HepG2 (cell line): ENCODE measurements around the gene KCNAB3.

ENCODE experiments used
- EZH2 ChIP-seq: conservative IDR thresholded peaks from 2 replicates; pipeline ENCODE4 v1.6.1; 2012; ENCODE audit warnings: mild to moderate bottlenecking, low read depth, low read length, moderate library complexity
- HOMEZ ChIP-seq: IDR thresholded peaks from 2 replicates; pipeline ENCODE4 v1.6.1; 2016; ENCODE audit warnings: low read depth
- ZNF138 ChIP-seq: sonication (generic); formaldehyde crosslinking; IDR thresholded peaks from 2 replicates; pipeline ENCODE4 v1.5.0; 2020; ENCODE audit warnings: mild to moderate bottlenecking, low read depth, missing genetic modification reagents

- no peak for TF ChIP-seq HOMEZ (CRISPR knock-in tag)
- no peak for TF ChIP-seq EZH2
- no peak for TF ChIP-seq ZNF138 (CRISPR knock-in tag)
These were observed 7.3 kb downstream of the KCNAB3 start for GRCh38 chr17:7922269-7922844.
